Sciatic nerve (tissue), 2 donors: ENCODE data around the gene WFDC12. TPM values are rescaled to one million over a fixed set of nuclear protein-coding genes. Genes with fewer than 3 reads are reported as not detected.
"Not testable (repeated sequence)": the region's sequence is repeated elsewhere in the genome, so short reads cannot be mapped to it uniquely, and the experiment has no call there.

Experiments
- ATAC-seq: fragments of 200-7000 bp; cut with Tn5 transposase; one replicate; pipeline ENCODE4 v1.9.1; 2020; ENCODE audit warnings: mild to moderate bottlenecking, moderate library complexity
- DNase-seq: peaks from one replicate; pipeline ENCODE4 v3.0.0-alpha.2; 2020; ENCODE audit warnings: low spot score
- intact Hi-C: fragments of 100-400 bp; cut with DNase I; formaldehyde crosslinking; loops from one replicate; pipeline ENCODE4 v1.14.2; 2022
- total RNA-seq: library from RNA; stranded (reverse); fragmentation: NEBNext Ultra II Directional; extraction: Animal tissue kit (Norgen Biotek cat#: 25700); gene quantifications from one replicate; pipeline ENCODE4 v1.2.1, GENCODE V29; 2021
- donor health status: DM: no; HTN: no; CAD: no.
- donor health status: DM: no; HTN: no; CAD: no.

Gene WFDC12
- not detected for total RNA-seq

GRCh38 chr20:45124365-45124764, at the start of gene WFDC12:
WFDC12 (minus strand) TSS chr20:45124465; CDS start chr20:45124447, 18 bp downstream.
- ATAC-seq (no peak), DNase-seq (no peak)
- intact Hi-C loops, result no loop called here

DNA sequence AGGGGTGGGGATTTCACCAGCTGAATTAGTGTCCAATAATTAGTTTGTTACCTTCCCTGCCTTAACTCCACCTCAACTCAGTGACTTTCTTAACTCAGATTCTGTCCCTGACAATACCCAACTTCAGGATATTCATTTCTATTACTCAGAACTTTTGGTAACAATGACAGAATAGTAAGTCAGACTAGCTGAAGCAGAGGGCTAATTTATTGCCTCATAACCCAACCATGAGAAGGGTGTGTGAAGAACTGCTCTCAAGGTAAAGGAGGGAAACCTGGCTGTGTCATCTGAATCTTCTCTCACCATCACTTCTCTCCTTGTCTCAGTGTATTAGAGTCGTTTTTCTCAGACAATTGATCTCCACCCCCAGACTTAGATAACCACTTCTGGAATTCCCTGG, 49.3 kb upstream of the WFDC12 start:
- no peak for ATAC-seq
- intact Hi-C loops, result no loop called here
- no peak for DNase-seq

DNA sequence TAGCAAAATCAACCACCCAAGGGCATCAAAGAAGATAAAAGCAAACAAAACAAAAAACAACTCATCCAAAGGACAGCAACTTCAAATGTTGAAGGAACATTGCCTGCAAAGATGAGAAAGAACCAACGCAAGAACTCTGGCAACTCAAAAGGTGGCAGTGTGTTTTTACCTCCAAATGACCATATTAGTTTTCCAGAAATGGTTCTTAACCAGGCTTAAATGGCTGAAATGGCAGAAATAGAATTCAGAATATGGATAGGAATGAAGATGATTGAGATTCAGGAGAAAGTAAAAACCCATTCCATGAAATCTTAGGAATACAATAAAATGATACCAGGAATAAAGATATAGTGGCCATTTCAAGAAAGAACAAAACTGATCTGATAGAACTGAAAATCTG, 40.6 kb upstream of the WFDC12 start:
- DNase-seq, result no peak
- no peak for ATAC-seq
- intact Hi-C loops, result no loop called here

DNA sequence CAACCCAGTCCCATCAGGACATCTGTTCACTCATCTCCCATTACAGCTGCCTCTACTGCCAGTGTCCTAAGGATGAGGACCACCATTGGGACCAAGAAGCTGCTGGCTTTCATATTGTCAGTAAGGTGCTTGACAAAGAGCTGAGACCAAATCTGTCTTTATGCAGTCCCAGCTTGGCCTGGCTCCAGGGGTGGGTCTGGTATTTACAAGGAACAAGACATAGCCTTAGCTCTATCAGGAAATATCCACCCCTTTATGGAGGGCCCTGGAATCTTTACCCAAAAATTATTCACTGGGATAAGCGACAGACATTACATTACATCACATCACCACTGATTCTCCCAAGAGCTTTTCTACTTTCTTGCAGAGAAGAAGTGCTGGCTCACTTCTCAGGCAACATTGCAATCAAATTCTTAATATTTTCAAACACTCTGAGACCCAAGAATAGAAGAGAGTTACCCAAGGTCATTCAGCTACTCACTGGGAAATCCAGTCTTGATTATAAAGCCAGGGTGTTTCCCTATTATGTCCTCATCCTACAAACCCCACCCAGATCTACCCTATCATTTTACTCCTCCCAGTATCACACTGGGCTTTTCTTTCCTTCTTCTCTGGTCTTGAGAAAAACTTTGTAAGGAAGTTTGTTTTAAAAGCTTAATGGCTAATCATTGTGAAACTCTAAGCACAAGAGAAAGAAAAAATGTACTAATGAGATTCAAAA, 39.0 kb upstream of the WFDC12 start:
- no peak for ATAC-seq
- DNase-seq, result no peak
- intact Hi-C loops, result no loop called here

DNA sequence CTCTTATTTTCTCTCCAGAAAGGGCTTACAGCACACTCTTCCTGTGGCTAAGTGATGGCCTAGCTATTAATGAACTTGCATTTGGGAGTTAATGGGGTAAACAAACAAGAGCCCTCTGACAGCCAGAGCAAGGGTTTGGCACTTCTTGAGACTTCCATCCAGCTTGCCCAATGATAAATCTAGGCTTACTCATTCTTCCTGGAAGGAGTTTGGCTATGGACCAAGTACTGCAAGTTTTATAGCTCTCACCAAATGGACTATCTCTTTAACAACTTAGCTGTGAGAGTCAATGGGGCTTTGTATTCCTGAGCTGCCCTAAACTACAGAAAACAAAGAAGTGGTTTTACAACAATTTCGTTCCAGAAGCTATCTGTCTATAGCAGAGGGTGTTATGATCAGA, 33.7 kb upstream of the WFDC12 start:
- intact Hi-C loops, result no loop called here
- ATAC-seq, result no peak
- DNase-seq, result no peak

- DNase-seq (no peak), ATAC-seq (no peak)
- intact Hi-C loops, result no loop called here
Measured at GRCh38 chr20:45156713-45157112, 32.4 kb upstream of the WFDC12 start.

DNA sequence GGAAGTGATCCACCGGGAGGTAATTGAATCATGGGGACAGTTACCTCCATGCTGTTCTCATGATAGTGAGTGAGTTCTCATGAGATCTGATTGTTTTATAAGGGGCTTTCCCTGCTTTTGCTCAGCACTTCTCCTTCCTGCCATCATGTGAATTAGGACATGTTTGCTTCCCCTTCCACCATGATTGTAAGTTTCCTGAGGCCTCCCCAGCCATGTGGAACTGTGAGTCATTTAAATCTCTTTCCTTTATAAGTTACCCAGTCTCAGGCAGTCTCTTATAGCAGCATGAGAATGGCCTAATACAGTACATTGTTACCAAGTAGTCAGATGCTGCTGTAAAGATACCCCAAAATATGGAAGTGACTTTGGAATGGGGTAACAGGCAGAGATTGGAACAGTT, 30.5 kb upstream of the WFDC12 start:
- intact Hi-C loops, DNase-seq, ATAC-seq: not testable (repeated sequence)

DNA sequence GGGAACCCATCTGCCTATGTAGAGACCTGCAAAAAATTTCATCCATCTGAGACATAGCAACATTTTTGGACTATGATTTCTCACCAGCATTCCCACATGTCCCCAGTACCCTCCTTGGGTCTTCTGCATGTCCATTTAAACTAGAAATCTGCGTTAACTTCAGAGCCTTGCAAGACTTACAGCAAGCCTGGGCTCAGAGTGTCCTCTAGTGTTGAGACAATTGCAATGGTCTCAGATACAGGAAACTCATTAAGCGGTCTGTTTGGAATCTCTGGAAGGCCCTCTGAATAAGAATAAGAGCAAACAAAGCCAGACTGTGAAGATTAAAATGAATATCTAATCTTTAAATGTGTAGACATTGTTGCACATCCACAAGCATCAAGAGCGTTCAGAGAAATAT, 29.9 kb upstream of the WFDC12 start:
- intact Hi-C loops, result no loop called here
- DNase-seq (no peak), ATAC-seq (no peak)

DNA sequence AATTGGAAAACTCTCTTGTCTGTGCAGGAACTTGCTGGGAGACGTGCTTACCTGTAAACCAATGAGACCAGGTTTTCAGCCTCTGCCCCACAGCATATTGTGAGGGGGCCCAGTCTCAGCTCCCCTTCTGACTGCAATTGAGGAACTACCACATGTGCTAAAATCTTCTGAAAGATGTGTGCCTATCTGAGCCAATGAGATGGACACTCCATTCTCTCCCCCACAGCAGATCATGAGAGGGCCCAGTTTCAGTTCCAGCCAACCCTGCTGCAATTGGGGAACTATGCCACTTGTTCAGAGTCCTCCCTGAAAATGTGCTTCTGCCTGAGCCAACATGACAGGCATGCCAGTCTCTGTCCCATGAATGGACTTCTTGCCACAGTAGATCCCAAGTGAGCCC, 29.5 kb upstream of the WFDC12 start:
- peak; percentile 52 for ATAC-seq
- intact Hi-C loops, result no loop called here
- no peak for DNase-seq

DNA sequence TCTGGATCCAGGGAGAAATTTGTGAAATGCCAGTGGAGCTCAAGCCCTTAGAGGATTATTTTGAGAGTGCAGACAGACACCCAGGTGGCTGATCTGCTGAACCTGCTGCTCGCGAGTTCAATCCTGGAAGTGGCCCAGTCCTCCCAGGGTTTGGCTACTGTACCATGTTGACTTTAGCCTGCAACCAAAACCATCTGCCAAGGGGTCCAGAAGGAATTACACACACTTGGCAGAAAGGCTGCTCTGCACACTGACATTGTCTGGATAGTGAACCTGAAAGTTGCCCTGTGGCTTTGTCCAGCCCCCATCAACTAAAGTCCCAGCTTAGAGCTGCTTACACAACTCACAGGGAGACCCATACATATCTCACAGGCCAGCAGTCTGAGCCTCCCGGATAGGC, 28.9 kb upstream of the WFDC12 start:
- intact Hi-C loops, result no loop called here
- no peak for ATAC-seq
- no peak for DNase-seq

GRCh38 chr20:45152405-45152804, 28.1 kb upstream of the WFDC12 start:
- DNase-seq, result no peak
- intact Hi-C loops, result no loop called here
- no peak for ATAC-seq

DNA sequence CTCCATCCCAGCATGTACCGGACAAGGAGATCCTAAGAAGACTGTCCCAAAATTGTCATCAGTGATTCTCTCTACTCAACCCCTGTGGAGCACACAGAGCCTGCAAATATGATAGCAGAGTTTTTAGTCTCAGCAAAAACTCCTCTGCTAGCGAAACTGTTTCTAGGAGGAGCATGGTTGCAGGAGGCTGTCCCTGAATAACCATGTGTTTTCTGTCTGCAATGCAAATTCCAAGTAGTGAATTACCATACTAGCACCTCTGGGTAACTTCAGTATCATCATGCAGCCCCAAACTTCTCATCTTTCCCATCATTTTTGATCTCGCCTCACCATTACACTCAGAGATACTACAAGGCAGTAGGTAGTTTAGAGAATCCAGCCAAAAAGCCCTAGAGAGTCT, 24.8 kb upstream of the WFDC12 start:
- intact Hi-C loops, result no loop called here
- ATAC-seq, result no peak
- no peak for DNase-seq

DNA sequence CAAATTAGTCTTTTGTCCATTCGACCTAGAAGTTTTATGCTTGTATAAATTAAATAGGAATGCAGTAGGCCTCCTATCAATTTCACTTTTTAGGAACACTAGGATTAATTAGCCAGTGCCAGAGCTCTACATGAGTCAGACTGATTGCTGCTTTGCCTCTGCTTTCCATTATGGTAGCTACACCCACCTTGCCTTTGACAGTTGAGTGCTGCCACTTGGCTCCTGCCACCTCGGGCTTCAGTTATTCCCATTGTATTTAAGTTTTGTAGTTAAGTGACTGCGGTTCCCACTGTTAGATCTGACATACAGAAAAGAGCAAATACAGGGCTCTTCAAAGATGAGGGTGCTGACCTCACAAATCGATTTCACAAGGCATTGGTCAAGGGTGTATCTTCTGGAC, 16.6 kb upstream of the WFDC12 start:
- ATAC-seq (no peak), DNase-seq (no peak)
- intact Hi-C loops, result no loop called here

GRCh38 chr20:45139733-45140375, 15.6 kb upstream of the WFDC12 start:
- DNase-seq, ATAC-seq, intact Hi-C loops: not testable (repeated sequence)

- intact Hi-C loops, result no loop called here
- ATAC-seq (no peak), DNase-seq (peak; percentile 66)
Measured at GRCh38 chr20:45138561-45139300, 14.5 kb upstream of the WFDC12 start.

- ATAC-seq (no peak), DNase-seq (no peak)
- intact Hi-C loops, result no loop called here
Measured at GRCh38 chr20:45136911-45137310, 12.6 kb upstream of the WFDC12 start.

- ATAC-seq (no peak), DNase-seq (no peak)
- intact Hi-C loops, result no loop called here
Measured at GRCh38 chr20:45128099-45128498, 3.8 kb upstream of the WFDC12 start.

DNA sequence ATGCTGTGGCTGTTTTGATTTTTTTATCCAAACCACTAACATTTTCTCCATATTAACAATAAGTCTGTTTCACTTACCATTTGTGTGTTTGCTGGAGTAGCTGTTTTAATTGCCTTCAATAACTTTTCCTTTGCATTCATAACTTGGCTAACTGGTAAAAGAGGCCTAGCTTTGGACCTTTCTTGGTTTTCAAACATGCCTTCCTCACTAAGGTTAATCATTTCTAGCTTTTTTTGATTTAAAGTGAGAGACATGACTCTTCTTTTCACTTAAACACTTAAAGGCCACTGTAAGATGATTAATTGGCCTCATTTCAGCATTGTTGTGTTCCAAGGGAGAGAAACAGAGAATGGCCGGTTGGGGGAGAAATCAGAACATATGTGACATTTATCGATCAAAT, 2.9 kb downstream of the WFDC12 start:
- intact Hi-C loops, result no loop called here
- no peak for ATAC-seq
- no peak for DNase-seq

DNA sequence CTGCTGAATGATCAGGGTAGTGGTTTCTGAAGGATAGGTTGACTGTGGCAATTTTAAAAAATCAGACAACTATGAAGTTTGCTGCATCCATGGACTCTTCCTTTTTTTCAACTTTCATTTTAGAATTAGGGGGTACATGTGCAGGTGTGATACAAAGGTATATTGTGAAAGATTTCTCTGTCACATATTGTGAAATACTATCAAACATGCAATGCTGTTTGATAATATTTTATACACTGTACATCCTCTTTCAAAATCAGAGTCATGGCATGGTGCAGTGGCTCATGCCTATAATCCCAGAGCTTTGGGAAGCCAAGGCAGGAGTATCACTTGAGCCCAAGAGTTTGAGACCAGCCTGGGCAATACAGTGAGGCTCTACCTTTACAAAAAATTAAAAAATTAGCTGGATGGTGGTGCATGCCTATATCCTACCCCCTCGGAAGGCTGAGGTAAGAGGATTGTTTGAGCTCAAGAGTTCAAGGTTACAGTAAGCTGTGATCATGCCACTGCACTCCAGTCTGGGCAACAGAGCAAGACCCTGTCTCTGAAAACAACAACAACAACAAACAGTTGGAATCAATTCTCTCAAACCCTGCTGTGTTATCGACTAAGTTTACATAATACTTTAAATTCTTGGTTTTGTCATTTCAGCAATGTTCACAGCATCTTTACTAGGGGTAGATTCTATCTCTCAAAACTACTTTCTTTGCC, 4.6 kb downstream of the WFDC12 start:
- intact Hi-C loops, result no loop called here
- DNase-seq (no peak), ATAC-seq (no peak)

DNA sequence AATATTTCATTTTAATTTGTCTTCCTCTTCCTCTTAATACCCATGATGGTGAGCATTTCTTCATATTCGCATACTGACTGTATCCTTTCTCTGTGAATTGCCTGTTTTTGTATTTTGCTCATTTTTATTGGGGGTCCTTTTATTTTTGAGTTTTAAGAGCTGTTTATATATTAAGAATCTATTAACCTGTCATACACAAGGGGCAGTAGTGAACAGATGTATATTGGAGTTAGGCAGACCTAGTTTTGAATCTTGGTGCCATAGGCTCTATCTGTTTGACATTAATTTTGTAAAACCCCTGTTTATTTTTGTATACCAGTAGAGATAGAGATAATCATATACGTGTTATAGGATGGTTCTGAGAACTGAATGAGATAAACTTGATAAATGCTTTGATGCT, 6.2 kb downstream of the WFDC12 start:
- DNase-seq, result no peak
- ATAC-seq, result no peak
- intact Hi-C loops, result no loop called here
